Measurements from ENCODE around the gene PTGER4.
"Not testable (repeated sequence)": the region's sequence is repeated elsewhere in the genome, so short reads cannot be mapped to it uniquely, and the experiment has no call there.

PTGER4 gene

DNA sequence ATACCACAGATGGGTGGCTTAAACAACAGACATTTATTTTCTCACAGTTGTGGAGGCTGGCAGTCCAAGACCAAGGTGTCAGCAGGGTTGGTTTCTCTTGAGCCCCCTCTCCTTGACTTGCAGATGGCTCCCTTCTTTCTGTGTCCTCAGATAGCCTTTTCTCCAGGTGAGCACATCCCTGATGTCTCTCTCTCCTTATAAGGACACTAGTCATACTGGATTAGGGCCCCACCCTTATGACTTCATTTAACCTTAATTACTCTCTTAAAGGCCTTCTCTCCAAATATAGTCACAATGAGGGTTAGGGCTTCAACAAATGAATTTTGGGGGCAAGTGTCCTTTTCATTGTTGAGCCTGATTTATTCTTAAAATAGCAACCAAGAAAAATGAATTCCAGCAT, 14.7 kb downstream of the PTGER4 start:
- FAIRE-seq: no peak

DNA sequence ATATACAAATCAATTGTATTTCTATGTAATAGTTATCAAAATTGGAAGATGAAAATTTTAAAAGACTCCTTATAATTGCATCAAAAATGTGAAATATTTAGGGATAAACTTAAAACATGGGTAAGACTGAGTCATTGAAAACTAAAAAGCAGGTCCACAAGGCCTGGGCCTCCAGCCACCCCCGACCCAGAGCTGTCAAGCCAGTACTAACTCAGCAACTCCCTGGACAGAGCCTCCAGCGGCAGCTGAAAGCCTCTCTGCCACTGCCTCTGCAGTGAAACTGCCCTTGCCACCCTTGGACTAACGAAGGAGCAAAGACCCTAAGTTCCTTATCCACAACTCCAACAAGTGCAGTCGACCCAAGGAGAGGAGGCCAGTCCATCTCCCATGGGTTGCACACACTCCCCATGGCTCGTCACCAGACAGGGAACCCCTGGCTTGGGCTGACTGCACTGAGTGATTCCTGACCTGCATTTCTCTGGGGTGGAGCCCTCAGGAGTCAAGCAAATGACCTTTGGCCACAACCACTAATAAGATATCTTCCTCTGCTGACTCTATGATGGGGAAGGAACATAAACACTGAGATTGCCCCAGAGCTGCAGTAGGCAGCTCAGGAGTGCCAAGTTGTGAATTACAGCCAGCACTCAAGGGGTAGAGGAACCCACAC, 20.5 kb downstream of the PTGER4 start:
- no peak for FAIRE-seq

- not testable (repeated sequence) for FAIRE-seq
Observed at GRCh38 chr5:40702027-40702426, 22.3 kb downstream of the PTGER4 start.

DNA sequence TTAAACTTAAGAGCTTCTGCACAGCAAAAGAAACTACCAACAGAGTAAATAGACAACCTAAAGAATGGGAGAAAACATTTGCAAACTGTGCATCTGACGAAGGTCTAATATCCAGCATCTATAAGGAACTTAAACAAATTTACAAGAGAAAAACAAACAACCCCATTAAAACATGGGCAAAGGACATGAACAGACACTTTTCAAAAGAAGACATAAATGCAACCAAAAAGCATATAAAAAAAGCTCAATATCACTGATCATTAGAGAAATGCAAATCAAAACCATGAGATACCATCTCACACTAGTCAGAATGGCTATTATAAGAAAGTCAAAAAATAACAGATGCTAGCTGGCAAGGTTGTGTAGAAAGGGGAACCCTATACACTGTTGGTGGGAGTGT, 25.8 kb downstream of the PTGER4 start:
- not testable (repeated sequence) for FAIRE-seq

DNA sequence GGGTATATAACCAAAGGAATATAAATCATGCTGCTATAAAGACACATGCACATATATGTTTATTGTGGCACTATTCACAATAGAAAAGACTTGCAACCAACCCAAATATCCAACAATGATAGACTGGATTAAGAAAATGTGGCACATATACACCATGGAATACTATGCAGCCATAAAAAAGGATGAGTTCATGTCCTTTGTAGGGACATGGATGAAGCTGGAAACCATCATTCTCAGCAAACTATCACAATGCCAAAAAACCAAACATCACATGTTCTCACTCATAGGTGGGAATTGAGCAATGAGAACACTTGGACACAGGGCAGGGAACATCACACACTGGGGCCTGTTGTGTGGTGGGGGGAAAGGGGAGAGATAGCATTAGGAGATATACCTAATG, 30.9 kb downstream of the PTGER4 start:
- FAIRE-seq: not testable (repeated sequence)

- no peak for FAIRE-seq
Observed at GRCh38 chr5:40714001-40714400, 34.3 kb downstream of the PTGER4 start.

DNA sequence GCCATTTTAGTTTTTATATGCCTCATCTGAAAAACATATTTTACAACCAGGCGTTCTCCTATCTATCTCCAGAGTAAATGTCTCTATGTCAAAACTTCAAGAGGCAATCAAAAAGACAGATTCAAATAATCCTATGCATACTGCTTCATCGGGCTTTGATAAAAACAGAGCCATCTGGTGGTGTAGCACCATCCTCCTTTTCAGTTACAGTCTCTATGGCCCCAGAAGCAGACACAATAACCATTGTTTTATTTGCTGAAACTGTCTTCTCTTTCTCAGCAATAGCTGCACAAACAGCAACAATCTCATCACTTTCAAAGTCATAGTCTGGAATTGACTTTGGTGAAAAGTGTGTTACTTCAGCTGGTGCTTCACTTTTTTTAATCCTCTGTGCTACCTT, 36.3 kb downstream of the PTGER4 start:
- peak; percentile 62 for FAIRE-seq

GRCh38 chr5:40716590-40716989, 36.9 kb downstream of the PTGER4 start:
- FAIRE-seq: no peak

GRCh38 chr5:40717281-40717680, 37.6 kb downstream of the PTGER4 start:
- no peak for FAIRE-seq

DNA sequence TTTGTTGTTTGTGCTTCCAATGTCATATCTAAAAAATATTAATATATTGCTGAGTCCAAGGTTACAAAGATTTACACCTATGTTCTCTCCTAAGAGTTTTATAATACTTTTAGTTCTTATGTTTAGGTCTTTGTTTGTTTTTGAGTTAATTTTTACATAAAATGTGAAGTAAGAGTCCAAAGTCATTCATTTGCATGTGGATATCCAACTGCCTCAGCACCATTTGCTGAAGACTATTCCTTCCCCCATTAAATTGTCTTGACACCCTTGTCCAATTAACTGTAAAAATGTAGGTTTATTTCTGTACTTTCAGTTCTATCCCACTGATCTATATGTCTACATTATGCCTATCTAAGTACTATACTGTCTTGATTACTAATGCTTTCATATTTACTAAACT, 40.4 kb downstream of the PTGER4 start:
- no peak for FAIRE-seq

DNA sequence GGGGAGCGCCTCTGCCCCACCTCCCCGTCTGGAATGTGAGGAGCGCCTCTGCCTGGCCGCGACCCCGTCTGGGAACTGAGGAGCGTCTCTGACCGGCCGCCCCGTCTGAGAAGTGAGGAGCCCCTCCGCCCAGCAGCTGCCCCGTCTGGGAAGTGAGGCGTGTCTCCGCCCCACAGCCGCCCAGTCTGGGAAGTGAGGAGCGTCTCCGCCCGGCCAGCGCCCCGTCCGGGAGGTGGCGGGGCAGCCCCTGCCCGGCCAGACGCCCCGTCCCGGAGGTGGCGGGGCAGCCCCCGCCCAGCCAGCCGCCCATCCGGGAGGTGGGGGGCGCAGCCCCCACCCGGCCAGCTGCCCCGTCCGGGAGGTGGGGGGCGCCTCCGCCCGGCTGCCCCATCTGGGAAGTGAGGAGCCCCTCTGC, 42.8 kb downstream of the PTGER4 start:
- not testable (repeated sequence) for FAIRE-seq

DNA sequence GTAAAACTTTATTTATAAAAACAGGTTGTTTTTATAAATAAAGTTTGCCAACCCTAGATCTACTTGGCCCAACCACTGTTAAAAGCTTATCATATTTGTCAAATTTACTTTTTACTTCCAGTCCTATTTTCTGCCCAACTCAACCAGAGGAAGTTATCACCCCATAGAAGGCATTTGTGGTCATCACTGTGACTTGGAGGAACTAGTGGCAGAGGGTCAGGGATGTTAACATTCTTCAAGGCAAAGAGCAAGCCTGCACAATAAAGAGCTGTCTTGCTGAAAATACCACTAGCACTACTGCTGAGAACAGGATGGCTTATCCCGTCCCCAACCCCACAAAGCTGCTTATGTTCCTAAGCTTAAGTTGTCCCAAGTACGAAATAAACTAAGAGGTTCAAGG, 53.7 kb downstream of the PTGER4 start:
- FAIRE-seq: no peak

- FAIRE-seq: no peak
Observed at GRCh38 chr5:40733879-40734563, 54.3 kb downstream of the PTGER4 start.

GRCh38 chr5:40734986-40735385, 55.3 kb downstream of the PTGER4 start:
- no peak for FAIRE-seq

- FAIRE-seq: no peak
Observed at GRCh38 chr5:40735609-40736008, 55.9 kb downstream of the PTGER4 start.

DNA sequence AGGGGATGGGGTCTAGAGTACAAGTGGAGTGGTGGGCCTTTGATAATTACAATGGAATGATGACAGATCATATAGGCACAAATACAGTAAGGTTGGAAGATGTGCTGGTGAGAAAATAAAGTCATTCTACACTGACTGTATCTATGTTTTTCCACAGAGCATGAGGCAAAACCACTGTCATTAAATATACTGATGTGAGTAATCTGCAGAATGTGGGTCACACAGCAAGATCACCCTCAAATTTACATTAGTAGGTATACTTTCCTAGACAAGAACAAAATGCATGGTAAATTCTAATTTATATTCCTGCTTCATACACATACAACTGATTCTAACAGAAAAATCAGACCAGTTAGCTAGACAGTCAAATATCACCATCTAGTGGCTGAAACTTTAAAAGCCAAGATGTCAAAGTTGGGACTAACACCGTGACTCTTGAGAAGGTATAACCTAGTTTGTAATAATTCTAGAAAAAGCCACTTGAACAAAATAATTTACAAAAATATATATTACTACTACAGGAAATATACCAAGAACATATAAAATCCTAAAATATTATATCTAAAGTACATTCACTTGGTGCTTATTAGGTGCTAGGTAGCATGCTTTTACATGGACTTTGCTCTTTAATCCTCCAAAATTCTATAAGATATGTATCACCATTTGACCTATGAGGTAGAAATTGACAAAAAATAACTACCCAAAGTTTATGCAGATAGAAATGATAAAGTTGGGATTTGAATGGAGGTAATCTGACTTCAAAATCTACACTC, 56.6 kb downstream of the PTGER4 start:
- FAIRE-seq: peak; percentile 91

DNA sequence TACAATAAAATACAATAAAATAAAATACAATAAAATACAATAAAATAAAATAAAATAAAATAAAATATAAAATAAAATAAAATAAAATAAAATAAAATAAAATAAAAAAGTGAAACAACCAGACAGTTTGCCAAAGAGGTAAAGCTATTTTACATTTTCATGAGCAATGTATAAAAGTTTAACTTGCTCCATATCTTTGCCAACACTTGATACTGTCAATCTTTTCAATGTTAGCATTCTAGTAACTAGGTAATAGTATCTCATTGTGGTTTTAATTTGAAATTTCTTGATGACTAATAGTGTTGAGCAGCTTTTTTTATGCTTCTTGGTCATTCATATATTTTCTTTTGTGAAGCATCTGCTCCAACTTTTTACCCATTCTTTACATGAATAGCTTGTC, 58.8 kb downstream of the PTGER4 start:
- FAIRE-seq: peak; percentile 52
